DMS153 (cell line): ENCODE results near the gene HRAS.

Experiments
- DNase-seq: peaks from one replicate; lab custom pipeline; 2025; lab: John Stamatoyannopoulos, UW

The HRAS gene

DNA sequence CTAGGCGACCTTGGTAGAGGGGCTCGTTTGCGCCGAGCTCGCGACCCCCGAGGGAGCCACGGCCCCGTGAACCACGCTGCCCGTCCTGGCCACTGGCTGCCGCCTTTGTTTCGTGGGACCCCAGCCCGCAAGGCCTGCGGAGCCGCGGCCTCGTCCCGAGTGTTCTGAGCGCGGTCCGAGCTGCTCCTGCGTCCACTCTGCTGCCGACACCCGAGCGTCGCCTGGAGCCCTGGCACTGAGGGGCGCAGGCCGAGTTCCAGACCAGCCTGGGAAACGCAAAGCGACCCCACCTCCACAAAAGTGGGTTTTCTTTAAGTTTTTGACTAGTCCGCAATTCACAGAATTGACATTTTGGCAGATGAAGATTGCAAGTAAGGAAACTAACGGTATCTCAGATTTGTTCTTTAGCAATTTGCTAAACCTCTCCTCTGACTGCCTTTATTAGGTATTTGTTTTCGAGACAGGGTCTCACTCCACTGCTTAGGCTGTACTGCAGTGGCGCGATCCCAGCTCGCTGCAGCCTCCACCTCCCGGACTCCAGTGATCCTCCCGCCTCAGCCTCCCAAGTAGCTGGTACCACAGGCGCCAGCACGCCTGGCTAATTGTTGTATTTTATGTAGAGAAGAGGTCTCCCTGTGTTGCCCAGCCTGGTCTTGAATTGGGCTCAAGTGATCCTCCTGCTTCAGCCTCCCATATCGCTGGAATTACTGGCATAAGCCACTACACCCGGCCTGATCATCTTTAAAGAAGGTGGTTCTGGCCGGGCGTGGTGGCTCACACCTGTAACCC, 27.5 kb downstream of the HRAS start:
- DNase-seq, result no peak

DNA sequence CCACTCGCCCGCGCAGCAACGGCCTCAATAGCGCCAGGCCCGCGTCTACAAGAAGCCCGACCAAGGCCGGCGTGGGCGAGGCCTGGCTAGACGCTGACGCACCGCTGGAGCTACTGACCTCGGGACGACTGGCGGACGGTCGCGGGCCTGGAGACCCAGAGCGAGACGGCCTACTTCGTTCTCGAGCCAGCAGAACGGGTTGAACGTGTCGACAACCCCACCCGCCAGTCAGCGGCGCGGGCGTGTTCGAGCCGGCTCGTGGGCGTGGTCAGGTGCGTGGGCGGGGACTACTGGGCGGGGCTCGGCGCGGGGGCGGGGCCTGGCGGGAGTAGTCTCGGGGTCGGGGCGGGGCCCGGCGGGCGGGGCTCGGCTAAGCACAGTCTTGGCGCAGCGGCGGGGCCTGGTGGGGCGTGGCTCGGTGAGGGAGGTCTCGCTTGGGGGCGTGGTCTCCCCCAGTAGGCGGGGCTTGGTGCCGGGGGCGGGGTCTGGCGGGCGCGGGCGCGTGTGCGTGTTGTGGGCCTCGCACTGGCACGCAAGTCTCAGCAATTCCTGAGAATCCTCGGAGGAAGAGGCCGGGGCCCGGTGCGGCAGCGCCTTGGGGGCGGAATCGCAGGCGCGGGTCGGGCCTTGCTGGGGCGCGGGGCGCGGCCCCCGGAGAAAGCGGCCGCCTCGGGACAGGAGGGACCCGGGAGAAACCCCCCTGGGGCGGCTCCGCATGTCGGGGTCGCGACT, 28.2 kb downstream of the HRAS start, which contains the start of gene RNH1:
Gene RNH1 (minus strand): TSS at position 248 of the 732 bp plus-strand sequence. CDS start 5,080 bp downstream, outside the sequence.
- DNase-seq, result peak; percentile 79

DNA sequence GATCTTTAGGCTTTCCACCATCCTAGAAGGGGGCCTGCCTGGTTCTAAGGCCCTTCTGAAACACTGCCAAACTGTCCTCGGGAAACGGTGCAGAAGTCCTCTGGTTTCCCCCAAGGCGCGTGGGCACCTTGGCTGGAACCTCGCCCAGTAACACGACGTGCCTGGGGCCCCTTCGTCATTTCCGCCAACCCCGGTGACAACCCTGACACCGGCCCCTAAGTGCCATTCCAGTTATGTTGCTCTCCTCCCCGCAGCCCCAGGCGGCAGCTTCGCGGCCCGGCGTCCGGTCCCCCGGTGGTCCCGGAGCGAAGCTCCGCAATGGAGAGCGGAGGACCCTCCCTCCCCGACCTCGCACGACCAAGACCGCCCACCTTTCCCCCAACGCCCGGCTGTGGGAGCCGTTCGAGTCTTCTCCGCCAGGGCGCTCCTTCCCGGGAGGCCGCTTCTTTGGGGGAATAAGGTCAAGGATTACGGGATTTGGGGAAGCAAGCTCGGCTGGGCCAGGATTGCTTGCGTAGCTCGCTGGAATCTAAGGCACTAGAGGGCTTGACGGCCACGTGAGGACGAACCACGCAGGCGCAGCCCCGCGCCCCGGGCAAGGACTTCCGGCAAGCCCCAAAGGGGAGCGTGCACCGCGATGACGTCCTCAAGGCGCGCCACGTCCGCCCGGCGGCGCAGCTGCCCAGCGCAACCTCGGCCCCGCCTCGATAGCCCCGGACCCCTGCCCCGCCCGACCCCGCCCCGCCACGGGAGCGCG, 29.0 kb downstream of the HRAS start:
- peak; percentile 93 for DNase-seq

DNA sequence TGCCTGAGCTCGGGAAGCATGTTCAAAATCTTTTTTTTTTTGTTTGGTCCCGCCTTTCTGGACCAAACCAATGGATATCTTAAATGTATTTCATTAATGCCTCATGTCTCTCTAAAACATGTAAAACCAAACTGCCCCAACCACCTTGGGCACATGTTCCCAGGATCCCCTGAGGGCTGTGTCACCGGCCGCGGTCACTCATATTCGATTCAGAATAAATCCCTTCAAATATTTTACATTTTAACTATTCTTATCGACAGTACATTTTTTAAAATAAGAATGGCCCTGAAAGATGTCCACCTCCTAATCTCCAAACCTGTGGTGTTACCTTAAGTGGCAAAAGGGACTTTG, 30.4 kb downstream of the HRAS start:
- DNase-seq, result no peak

DNA sequence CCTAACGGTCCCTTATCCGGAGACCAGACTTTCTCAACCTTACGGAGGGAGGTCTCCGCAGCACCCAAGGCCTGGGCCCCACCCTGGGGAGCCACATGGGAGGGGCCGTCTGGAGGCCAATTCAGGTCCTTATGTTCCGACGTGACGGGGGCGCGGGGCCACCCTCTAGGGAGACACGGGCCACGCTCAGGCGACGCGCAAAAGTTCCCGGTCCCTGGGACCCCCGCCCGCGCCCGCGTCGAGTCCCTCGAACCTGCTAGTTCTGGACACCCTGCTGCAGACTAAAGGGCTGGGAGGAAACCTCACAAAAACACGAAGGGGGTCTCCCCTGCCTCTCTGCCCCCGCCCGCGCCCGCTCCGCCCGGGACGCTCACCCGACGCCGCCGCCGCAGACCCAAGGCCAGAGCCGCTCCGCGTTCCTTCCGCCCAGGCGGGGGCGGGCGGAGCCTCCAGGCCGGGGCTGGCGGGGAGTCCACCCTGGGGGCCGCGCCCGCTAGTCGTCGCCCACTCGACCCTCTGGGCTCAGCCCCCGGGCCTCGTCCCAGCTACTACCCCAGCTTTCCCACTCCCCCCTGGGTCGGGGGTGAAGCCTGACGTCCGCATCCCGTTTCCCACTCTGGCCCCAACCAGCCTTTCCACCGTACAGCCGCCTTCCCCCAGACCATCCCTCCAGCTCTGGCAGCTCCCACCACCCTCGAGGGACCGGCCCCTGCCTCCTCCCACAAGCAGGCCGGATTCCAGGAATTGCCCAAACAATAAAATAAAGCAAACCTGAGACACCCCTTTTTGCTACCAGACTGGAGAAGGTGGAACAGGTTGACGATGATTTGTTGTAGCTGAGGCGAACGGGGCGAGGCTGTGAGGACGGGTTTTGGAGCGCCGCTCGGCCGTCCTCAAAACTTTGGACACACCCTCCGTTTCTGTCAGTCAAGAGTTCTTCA, 31.1 kb downstream of the HRAS start:
- DNase-seq, result no peak

DNA sequence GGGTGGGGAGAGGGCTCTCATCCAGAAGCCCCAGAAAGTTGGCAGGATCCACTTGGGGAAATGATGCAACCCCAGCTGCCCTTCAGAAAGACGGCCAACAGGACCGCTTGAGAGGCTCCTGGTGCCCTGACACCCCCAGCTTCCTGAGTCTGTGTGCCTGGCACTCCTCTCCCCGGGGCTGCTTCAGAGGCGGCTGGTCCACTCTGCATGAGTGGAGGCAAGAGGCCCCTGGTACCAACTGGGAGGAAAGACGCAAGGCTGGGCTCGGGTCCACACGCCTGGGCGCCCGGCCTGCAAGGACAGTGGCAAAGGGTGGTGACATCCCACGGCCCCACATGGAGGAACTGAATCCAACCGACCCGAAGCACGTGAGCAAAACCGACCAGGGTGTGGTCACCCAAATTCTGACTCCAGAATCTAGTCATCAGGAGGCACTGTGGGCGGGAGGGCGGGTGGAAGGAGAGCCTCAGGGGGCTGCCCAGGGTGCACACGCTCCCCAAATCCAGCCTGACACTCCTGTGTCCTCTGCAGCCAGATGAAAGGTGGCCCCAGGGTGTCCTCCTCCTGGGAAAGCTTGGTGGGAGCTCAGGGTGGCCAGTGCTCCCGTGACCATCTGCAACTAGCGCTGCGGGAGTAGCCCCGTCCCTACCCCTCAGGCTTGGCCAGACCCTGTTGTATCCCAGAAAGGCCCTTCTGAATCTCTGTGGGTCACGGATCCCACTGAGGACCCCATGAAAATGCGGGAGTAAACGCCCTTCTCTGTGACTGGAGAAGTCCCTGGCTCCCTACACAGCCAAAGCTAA, 32.0 kb downstream of the HRAS start:
- DNase-seq, result no peak

DNA sequence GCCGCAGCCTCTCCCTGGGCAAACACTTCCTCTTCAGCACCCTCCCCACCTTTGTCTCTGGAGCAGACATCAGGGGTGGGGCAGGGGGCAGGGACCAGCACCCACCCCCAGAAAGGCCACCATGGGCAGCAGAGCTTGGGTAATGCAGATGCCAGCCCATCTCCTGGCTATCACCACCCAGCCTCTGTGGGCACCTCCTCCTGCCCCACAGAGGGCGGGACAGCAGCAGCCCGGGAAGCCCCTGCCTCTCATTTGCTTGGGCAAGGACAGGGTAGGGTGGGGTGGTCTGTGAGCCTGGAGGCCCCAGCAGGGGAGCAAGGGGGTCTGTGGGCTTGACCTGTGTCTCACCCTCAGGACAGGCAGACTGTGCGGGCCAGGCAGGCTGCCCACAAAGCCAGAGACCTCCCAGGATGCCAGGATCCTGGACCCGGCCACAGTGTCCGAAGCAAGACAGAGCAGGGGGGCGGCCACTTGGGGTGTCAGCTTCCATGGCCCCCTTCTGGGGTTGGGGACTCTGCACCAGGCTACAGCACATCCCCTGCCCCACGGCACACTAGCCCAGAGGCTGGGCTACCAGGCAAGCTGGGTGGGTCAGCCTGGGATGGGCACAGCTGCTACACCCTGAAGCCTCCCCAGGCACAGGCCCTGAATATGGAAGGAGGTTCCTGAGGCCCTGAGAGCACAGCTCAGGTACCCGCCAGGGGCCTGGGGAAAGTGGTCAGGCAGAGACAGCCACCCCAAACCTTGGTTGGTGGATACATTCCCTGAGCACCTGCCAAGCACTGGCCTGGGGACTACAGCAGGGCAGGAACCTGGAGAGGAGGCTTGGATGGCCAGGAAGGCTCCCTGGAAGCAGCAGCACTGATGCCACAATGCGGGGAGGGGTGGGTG, 32.8 kb downstream of the HRAS start:
- no peak for DNase-seq

DNA sequence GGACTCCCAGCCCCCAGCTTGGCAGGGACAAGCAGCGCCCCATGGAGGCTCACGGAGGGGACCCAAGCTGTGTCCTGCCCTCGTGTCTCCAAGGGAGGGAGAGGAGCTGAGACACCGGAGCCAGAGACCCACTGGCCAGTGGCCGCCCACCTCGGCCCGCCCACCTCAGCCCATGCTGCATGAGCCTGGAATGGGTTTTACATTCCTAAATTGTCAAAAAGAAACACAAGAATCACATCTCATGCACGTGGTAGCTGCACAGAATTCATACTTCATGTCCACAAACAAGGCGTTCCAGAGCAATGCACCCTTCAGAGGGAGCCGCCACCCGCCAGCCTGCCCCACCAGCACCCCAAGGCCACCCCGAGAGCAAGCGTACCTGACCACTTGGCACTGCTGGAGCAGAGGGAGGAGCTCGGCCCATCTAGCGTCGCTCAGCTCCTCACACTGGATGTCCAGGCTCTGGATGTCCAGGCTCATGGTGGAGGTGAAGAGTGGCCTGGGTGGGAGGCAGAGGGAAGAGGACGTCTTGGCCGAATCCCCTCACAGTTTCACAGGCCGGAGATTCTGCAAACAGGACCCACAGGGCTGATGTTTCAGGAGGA, 33.6 kb downstream of the HRAS start:
- DNase-seq, result no peak

DNA sequence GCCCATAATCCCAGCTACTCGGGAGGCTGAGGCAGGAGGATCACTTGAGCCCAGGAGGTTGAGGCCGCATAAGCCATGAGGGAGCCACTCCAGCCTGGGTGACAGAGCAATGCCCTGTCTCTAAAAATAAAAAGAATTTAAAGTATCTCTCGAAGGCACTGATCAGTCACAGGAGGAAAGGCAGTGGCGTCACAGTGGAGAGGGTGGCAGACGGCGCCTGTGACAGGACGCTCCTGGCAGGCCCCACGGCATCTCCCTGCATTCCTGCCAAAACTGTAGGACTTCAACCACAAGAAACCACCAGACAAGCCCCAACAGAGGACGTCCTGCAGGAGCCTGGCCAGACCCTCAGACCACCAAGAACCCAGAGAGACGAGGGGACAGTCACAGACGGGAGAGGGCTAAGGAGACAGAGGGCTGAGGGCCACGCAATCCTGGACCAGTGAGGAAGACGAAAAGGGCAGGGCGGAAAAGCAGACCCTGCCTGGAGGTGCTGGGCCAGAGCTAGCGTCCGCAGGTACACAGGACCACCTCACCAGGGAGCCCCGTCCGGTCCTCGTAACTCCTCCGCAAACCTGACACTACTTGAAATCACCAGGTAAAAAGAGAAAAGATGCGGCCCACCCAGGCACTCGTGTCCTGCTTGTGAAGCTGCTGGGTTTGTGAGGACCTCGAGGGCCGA, 34.2 kb downstream of the HRAS start:
- DNase-seq, result no peak

DNA sequence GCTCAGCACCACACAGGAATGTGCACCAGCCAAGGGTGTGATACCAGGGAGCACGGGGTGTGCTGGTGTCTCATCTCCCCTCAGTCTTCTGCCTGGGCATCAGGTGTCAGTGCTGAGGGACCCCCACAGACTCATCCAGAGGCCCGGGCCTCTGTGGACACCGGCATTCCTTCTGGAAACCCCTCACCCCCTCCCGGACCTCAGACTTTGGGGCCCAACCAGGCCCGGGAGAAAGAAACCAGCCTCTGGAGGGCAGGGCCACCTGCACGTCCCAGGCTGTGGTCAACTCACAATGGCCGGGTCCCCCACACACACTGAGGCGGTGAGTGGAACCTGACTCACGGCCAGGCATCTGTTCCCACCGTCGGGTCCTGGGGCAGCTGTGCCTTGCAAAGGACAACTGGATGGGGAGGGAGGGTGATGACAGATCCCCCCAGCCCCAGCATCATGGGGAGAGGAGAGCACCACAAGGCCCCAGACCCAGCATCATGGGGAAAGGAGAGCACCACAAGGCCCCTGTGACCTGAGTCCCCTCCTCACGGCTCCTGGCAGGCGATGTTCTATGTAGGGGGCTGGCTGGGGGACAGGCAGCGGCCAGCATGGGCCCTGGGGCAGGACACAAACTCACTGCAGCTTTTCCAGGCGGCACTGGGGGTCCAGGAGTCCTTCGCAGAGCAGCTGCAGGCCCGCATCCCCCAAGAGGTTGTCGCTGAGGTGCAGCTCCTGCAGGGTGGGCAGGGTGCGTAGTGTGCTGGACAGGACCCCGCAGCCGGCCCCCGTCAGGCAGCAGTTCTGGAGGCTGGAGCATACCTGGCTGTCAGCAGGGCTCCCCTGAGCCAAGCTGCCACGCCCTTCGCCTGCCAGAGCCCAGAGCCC, 35.9 kb downstream of the HRAS start:
- no peak for DNase-seq

DNA sequence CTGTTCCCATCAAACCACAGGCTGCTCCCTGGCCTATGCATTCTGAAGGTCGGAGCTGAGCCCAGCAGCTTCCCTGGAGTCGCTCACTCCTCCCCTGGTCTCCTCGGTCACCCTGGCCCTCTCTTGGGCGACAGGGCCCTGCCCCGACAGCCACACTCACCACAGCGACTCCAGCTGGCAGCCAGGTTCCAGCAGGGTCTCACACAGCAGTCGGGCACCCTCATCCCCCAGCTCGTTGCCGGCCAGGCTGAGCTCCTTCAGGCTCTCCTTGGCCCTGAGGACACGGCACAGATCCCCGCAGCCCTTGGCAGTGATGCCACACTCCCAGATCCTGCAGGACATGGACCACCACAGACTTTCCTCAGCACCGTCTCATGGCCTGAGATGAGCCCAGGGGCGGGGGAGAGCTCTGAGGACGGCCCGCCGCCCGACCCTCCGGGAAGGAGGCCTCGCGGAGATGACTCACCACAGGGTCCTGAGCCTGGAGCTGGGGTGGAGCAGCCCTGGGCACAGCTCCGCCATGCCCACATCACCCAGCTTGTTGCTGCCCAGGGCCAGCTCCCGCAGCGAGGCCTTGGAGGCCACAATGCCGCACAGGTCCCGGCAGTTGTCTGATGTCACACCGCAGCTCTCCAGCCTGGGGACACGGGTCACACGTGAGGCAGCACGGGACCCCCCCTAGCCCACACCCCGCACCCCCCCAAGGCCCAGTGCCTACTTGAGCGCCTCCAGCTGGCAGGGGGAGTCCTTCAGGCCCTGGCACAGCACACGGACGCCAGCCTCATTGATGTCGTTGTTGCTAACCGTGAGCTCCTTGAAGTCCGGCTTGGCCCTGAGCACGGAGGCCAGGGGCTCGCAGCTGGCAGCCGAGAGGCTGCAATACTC, 36.8 kb downstream of the HRAS start:
- DNase-seq, result no peak

DNA sequence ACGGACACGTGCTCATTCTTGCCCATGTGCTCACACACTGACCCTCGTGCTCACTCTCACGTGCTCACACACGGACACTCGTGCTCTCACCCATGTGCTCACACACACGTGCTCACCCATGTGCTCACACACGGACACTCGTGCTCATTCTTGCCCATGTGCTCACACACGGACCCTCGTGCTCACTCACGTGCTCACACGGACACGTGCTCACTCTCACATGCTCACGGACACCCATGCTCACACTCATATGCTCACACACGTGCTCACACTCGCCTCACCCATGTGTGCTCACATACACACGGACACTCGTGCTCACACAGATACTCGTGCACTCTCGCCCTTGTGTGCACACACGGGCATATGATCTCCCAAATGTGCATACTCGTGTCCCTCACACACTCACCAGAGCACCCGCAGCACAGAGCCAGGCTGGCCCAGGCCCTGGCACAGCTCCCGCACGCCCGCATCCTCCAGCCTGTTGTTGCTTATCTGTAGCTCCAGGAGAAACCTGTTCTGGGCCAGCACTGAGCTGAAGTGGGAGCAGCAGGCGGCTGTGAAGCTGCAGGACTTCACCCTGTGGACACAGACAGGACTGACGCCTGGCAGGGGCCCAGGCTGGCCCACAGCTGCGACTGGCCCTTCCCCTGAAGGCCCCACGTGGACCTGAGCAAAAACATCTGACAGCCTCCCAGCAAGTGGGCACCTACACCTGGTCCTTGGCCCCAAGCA, 37.6 kb downstream of the HRAS start:
- no peak for DNase-seq

DNA sequence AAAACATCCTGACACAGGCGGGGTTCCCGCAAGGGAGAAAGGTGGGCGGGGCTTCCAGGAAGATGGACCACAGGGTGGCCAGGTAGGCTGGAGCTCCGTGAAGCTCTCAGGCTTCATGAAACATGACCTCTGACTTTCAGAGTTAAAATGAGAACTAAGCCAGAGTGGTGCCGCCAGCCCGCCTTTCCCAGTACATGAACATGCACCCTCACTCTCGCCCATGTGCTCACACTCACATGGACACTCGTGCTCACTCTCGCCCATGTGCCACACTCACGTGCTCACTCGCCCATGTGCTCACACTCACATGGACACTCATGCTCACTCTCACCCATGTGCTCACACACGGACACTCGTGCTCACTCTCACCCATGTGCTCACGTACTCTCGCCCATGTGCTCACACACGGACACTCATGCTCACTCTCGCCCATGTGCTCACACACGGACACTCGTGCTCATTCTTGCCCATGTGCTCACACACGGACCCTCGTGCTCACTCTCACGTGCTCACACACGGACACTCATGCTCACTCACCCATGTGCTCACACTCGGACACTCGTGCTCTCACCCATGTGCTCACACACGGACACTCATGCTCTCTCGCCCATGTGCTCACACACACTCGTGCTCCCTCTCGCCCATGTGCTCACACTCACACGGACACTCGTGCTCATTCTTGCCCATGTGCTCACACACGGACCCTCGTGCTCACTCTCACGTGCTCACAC, 38.4 kb downstream of the HRAS start:
- DNase-seq, result no peak

DNA sequence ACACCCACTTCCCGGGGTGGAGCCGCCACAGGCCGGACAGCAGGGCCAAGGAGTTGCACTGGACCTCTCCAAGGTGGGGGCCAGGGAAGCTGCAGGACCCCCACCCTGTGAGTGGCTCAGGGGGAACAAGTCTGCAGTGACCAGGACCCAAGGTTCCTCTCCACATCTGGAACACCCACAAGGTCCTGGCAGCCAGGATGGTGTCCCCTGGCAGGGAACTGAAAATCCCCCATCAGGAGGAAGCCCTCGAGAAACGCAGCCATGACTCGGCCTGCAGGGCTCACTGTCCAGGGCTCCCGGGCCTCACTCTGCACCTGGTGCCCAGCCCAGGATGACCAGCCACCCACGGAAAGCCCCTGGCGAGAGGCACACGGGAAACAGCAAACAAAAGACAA, 39.8 kb downstream of the HRAS start:
- no peak for DNase-seq

DNA sequence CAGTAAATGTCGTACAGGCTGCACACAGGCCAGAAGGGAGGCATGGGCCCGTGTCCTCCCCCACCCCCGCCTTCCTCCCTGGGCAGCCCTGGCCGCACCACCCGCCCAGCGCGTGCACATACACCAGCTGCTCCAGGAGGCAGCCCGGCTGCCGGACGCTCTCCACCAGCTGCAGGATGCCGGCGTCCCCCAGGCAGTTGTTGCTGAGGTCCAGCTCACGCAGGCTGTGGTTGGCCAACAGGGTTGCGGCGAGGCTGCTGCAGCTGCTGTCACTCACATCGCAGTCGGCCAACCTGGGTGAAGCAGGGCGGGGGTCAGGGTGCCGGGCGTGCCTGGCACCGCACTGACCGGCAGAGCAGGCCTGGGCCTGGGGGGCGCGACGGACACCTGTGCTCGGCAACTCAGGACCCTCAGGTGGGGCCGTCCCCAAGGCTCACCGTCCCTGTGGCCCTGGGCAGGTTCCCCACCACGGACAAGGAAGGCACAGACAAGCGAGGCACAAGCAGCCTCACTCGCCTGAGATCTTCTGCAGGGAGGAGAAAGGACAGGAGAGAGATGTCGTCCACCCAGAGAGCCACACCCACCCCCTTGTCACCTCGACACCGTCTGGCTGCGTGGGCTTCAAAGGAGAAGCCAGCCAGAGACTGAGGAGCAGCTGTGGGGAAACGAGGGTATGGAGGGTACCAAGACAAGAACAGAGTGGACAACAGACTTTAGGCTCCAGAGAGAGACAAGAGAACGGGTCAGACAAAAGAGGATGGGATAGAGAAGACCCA, 40.4 kb downstream of the HRAS start:
- no peak for DNase-seq
